ENCODE measurements around the gene RMDN3.

RMDN3 gene

DNA sequence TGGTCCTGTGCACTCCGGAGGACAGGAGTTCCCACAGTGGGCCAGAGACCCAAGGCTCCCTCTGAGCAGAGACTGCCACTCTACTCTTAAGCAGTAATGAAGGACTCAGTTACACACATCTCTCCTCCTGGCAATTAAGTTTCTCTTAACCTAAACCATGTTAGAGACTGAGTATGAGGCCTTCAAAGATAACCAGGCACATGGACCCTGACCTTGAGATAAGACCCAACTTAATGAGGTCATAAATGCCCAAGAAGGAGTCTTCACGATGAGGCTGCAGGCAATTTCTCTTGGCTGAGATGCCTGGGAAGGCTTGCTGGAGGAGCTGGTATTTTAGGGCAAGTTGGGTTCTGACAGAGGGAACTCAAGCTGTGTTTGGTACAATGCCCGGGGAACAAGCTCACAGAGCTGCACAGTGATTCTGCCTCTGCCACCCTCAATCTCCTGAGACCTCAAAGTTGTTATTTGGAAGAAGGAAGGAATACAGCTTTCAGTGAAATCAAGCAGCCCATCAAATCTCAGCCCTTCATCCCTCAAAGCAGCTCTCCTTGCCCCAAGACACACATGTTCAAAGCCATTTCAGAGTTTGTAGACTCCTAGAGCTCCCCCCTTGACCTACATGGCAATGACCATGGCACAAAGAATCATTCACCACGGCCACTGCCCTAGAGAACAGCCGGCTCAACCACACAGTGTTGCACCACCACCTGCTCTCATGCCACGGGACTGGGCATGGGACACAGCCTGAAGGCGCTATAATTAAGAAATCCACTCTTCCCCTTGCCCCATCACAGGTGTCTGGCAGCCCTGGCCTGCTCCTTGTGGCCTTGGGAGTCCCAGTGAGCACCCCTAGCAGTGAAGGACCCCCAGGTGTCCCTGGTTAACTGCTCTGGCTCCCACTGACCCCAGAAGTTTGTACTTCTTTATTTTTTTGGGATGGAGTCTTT lies 7.1 kb downstream of the RMDN3 start:
- H2AK5ac ChIP-seq (ENCODE audit: low read length), result no peak overlapping the region
- H4K12ac ChIP-seq (ENCODE audit: low read depth, low read length), result no peak overlapping the region
- no peaks in the 10 kb centered on the region for H3K79me2 ChIP-seq (ENCODE audit: control insufficient read depth, insufficient read depth, low read length, poor library complexity)
- H3K9ac ChIP-seq (ENCODE audit: low read length), result no peak overlapping the region
- no peak overlapping the region for H3K4ac ChIP-seq (ENCODE audit: low read depth, low read length)
- peaks cover 27 to 33% of the 10 kb centered on the region in 2 experiments for H3K36me3 ChIP-seq (ENCODE audit: control insufficient read depth in 1 of 2, insufficient read depth in 2 of 2, low read length in 2 of 2)
- no peak overlapping the region for H4K8ac ChIP-seq (ENCODE audit: low read depth, low read length)
- no peaks in the 10 kb centered on the region for H3K27me3 ChIP-seq (ENCODE audit: insufficient read depth, low read length)
- DNase-seq, result no peak
- H4K91ac ChIP-seq (ENCODE audit: low read depth, low read length), result no peak overlapping the region
- no peak overlapping the region for H2BK120ac ChIP-seq (ENCODE audit: insufficient read depth, low read length, poor library complexity)
- H3K18ac ChIP-seq (ENCODE audit: low read length), result no peak overlapping the region
- no peak overlapping the region for H3K4me2 ChIP-seq (ENCODE audit: low read length)
- H2BK12ac ChIP-seq (ENCODE audit: low read length), result no peak overlapping the region
- H2BK5ac ChIP-seq (ENCODE audit: low read depth, low read length, poor library complexity), result no peak overlapping the region
- H3K23ac ChIP-seq (ENCODE audit: low read length), result no peak overlapping the region
- peaks cover 2% of the 10 kb centered on the region for H3K9me3 ChIP-seq (ENCODE audit: insufficient read depth, low read depth, low read length)
- peaks cover 4 to 5% of the 10 kb centered on the region in 2 experiments for H3K4me1 ChIP-seq (ENCODE audit: control insufficient read depth in 1 of 2, insufficient read depth in 2 of 2, low read length in 2 of 2)
- H3K4me3 ChIP-seq (ENCODE audit: low read depth, low read length), result no peak overlapping the region
- no peak overlapping the region for H2AFZ ChIP-seq (ENCODE audit: insufficient read depth, low read length, poor library complexity)
- no CpG with 5 or more reads among the region's 7 CpGs for WGBS (ENCODE audit: extremely low coverage, insufficient coverage, insufficient read length)
- no peak overlapping the region for H3K27ac ChIP-seq (ENCODE audit: low read depth, low read length)
- H3K14ac ChIP-seq (ENCODE audit: low read length), result no peak overlapping the region
- H3K79me1 ChIP-seq (ENCODE audit: low read length), result no peaks in the 10 kb centered on the region

DNA sequence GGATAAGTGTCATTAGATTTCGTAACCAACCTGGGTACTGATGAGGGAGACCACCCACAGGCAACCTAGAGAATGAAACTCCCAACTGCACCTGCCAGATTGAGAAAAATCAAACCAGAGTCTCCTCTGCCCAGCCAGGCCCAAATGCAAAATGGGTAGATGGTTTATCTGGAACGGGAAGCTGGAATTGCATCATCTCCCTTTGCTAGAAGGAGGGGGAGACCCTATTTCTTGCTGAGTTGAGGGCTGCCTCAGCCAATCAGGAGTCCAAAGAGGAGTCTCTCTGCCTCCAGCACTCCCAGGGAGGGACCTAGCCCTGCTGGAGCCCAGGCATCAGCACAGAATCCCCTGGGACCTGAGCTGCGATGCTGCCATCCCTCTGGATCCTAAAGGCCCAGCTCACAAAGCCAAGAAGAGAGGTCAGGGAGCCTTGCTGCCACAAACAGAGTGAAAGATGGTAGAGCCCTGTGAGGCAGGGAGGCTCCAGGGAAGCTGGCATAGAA lies 8.1 kb downstream of the RMDN3 start:
- H3K18ac ChIP-seq (ENCODE audit: low read length), result no peak overlapping the region
- no peak overlapping the region for H4K12ac ChIP-seq (ENCODE audit: low read depth, low read length)
- no peak overlapping the region for H2BK12ac ChIP-seq (ENCODE audit: low read length)
- no peak overlapping the region for H3K23ac ChIP-seq (ENCODE audit: low read length)
- no peak overlapping the region for H4K8ac ChIP-seq (ENCODE audit: low read depth, low read length)
- H2BK5ac ChIP-seq (ENCODE audit: low read depth, low read length, poor library complexity), result no peak overlapping the region
- H3K4me1 ChIP-seq (ENCODE audit: control insufficient read depth in 1 of 2, insufficient read depth in 2 of 2, low read length in 2 of 2), result peaks cover 4 to 5% of the 10 kb centered on the region in 2 experiments
- no peak for DNase-seq
- no peak overlapping the region for H3K4me2 ChIP-seq (ENCODE audit: low read length)
- no CpG with 5 or more reads among the region's 3 CpGs for WGBS (ENCODE audit: extremely low coverage, insufficient coverage, insufficient read length)
- no peak overlapping the region for H2BK120ac ChIP-seq (ENCODE audit: insufficient read depth, low read length, poor library complexity)
- H3K79me1 ChIP-seq (ENCODE audit: low read length), result no peaks in the 10 kb centered on the region
- peaks cover 24 to 32% of the 10 kb centered on the region in 2 experiments for H3K36me3 ChIP-seq (ENCODE audit: control insufficient read depth in 1 of 2, insufficient read depth in 2 of 2, low read length in 2 of 2)
- no peaks in the 10 kb centered on the region for H3K79me2 ChIP-seq (ENCODE audit: control insufficient read depth, insufficient read depth, low read length, poor library complexity)
- H3K9me3 ChIP-seq (ENCODE audit: insufficient read depth, low read depth, low read length), result peaks cover 2% of the 10 kb centered on the region
- no peaks in the 10 kb centered on the region for H3K27me3 ChIP-seq (ENCODE audit: insufficient read depth, low read length)
- H3K9ac ChIP-seq (ENCODE audit: low read length), result no peak overlapping the region
- H2AFZ ChIP-seq (ENCODE audit: insufficient read depth, low read length, poor library complexity), result no peak overlapping the region
- H3K4ac ChIP-seq (ENCODE audit: low read depth, low read length), result no peak overlapping the region
- no peak overlapping the region for H4K91ac ChIP-seq (ENCODE audit: low read depth, low read length)
- no peak overlapping the region for H3K4me3 ChIP-seq (ENCODE audit: low read depth, low read length)
- no peak overlapping the region for H3K14ac ChIP-seq (ENCODE audit: low read length)
- H3K27ac ChIP-seq (ENCODE audit: low read depth, low read length), result no peak overlapping the region
- no peak overlapping the region for H2AK5ac ChIP-seq (ENCODE audit: low read length)

DNA sequence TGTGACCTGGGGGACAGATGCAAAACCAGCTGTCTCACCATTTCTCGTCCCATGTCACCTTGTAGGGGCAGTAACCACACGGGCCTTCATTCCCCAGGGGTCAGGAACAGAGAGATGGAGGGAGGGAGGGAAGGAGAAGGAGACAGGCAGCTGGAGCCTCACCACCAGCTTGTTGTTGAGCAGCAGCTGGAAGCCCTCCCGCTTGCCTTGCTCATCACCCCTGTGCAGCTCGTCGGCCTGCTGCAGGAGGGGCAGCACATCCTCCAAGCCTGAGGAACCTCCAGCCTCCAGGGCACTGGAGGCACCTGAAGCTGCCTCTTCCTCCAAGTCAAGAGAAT lies 10.3 kb downstream of the RMDN3 start:
- Histone ChIP-seq H2AK5ac (ENCODE audit: low read length) (no peak overlapping the region), H3K79me2 (ENCODE audit: control insufficient read depth, insufficient read depth, low read length, poor library complexity) (no peaks in the 10 kb centered on the region), H3K4me1 (ENCODE audit: control insufficient read depth in 1 of 2, insufficient read depth in 2 of 2, low read length in 2 of 2) (peaks cover 4 to 5% of the 10 kb centered on the region in 2 experiments), H2BK5ac (ENCODE audit: low read depth, low read length, poor library complexity) (no peak overlapping the region), H4K12ac (ENCODE audit: low read depth, low read length) (no peak overlapping the region), H4K8ac (ENCODE audit: low read depth, low read length) (no peak overlapping the region), H3K4ac (ENCODE audit: low read depth, low read length) (no peak overlapping the region), H3K23ac (ENCODE audit: low read length) (no peak overlapping the region), H3K18ac (ENCODE audit: low read length) (no peak overlapping the region), H3K79me1 (ENCODE audit: low read length) (no peaks in the 10 kb centered on the region), H3K14ac (ENCODE audit: low read length) (no peak overlapping the region), H3K36me3 (ENCODE audit: control insufficient read depth in 1 of 2, insufficient read depth in 2 of 2, low read length in 2 of 2) (peaks cover 19 to 25% of the 10 kb centered on the region in 2 experiments), H2AFZ (ENCODE audit: insufficient read depth, low read length, poor library complexity) (no peak overlapping the region), H2BK120ac (ENCODE audit: insufficient read depth, low read length, poor library complexity) (no peak overlapping the region), H4K91ac (ENCODE audit: low read depth, low read length) (no peak overlapping the region), H3K9me3 (ENCODE audit: insufficient read depth, low read depth, low read length) (peaks cover 2% of the 10 kb centered on the region), H3K9ac (ENCODE audit: low read length) (no peak overlapping the region), H3K4me3 (ENCODE audit: low read depth, low read length) (no peak overlapping the region), H2BK12ac (ENCODE audit: low read length) (no peak overlapping the region), H3K27ac (ENCODE audit: low read depth, low read length) (no peak overlapping the region), H3K27me3 (ENCODE audit: insufficient read depth, low read length) (no peaks in the 10 kb centered on the region), H3K4me2 (ENCODE audit: low read length) (no peak overlapping the region)
- WGBS (ENCODE audit: extremely low coverage, insufficient coverage, insufficient read length), result no CpG with 5 or more reads among the region's 5 CpGs
- DNase-seq, result no peak

DNA sequence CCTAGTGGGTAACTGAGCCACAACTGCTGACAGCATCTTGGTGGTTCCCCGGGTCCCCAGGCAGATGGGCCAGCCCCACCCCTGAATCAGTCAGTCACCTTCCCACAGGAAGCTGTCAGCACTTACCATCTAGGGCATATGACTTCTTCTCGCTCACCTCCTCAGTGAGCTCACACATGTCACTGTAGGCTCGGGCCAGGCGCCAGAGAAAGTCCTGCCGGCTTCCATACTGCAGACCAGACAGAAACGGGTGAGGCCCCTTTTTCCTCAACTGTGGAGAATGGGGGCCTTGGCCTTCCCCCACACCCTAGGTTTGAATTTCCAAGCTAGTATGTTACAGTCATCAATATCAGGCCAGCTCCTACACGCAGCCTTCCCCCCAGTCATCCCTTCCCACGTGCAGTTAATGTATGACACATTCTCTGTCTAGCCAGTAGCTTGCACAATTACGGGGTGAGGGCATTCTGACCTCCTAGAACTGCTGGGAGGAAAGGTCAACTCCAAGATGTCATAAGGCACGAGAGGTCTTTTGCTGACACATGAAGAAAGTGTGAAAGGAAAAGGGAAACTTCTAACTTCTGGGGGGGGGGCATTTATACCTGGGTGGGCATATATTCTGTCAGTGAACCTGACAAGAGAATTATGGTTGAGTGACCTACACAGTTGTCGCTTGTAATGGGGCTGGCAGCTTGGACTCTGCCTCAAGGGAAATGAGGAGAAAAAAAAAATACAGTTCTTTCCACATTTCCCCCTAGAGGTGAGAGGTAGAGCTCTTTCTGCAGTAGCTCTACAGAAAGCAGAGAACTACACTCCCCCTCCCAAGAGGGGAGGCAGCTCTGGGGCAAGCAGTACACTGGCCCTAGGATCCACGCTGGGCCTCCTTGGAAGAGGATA lies 10.9 kb downstream of the RMDN3 start:
- no peaks in the 10 kb centered on the region for H3K79me1 ChIP-seq (ENCODE audit: low read length)
- H3K18ac ChIP-seq (ENCODE audit: low read length), result no peak overlapping the region
- H3K23ac ChIP-seq (ENCODE audit: low read length), result no peak overlapping the region
- no peaks in the 10 kb centered on the region for H3K79me2 ChIP-seq (ENCODE audit: control insufficient read depth, insufficient read depth, low read length, poor library complexity)
- peak; percentile 33 to 57 for DNase-seq
- no peak overlapping the region for H2BK120ac ChIP-seq (ENCODE audit: insufficient read depth, low read length, poor library complexity)
- no peak overlapping the region for H3K9ac ChIP-seq (ENCODE audit: low read length)
- no peak overlapping the region for H2BK12ac ChIP-seq (ENCODE audit: low read length)
- H4K12ac ChIP-seq (ENCODE audit: low read depth, low read length), result no peak overlapping the region
- H3K4ac ChIP-seq (ENCODE audit: low read depth, low read length), result no peak overlapping the region
- peaks cover 25 to 27% of the 10 kb centered on the region in 2 experiments for H3K36me3 ChIP-seq (ENCODE audit: control insufficient read depth in 1 of 2, insufficient read depth in 2 of 2, low read length in 2 of 2)
- no peak overlapping the region for H4K8ac ChIP-seq (ENCODE audit: low read depth, low read length)
- H3K4me3 ChIP-seq (ENCODE audit: low read depth, low read length), result no peak overlapping the region
- no peaks in the 10 kb centered on the region for H3K27me3 ChIP-seq (ENCODE audit: insufficient read depth, low read length)
- H2BK5ac ChIP-seq (ENCODE audit: low read depth, low read length, poor library complexity), result no peak overlapping the region
- H3K27ac ChIP-seq (ENCODE audit: low read depth, low read length), result no peak overlapping the region
- H3K4me1 ChIP-seq (ENCODE audit: control insufficient read depth in 1 of 2, insufficient read depth in 2 of 2, low read length in 2 of 2), result peaks cover 4 to 5% of the 10 kb centered on the region in 2 experiments
- no peak overlapping the region for H2AK5ac ChIP-seq (ENCODE audit: low read length)
- H4K91ac ChIP-seq (ENCODE audit: low read depth, low read length), result no peak overlapping the region
- no peak overlapping the region for H2AFZ ChIP-seq (ENCODE audit: insufficient read depth, low read length, poor library complexity)
- H3K4me2 ChIP-seq (ENCODE audit: low read length), result no peak overlapping the region
- no peak overlapping the region for H3K14ac ChIP-seq (ENCODE audit: low read length)
- WGBS (ENCODE audit: extremely low coverage, insufficient coverage, insufficient read length), result no CpG with 5 or more reads among the region's 12 CpGs
- peaks cover 2% of the 10 kb centered on the region for H3K9me3 ChIP-seq (ENCODE audit: insufficient read depth, low read depth, low read length)

All from trophoblast cell (in vitro differentiated cells and primary cell).